Activated T-cell treated with anti-CD3 and anti-CD28 coated beads for 1 hour (primary cell): ENCODE measurements around the gene MYH6.

ENCODE experiments used
- DNase-seq: peaks from one replicate; pipeline ENCODE4 v3.0.0-alpha.2; 2020; ENCODE audit warnings: low read depth

MYH6 gene

DNA sequence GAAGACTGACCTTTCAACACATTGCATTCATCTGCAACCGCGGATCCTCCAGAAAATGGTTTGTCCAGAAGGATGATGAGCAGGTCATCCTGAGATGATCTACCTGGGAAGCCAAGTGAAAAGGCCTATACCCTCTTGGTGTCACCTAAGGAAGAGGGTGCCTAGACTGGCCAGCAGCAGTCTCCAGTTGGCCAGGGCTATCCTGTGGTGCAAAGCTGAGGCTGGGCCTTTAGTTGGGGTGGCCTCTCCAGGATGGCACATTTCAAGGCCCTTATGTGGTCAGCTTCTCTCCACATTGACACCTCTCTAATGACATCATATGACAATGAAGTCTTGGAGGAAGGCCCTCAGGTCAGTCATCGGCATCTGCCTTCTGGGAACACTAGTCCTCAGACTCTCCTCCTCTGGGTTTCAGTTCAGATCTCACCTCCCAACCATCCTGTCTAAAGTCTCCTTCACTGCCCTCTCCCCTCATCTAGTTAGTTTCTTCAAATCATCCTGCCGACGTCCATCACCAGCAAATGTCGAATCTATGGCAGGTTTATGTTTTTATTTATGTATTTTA is 52.1 kb downstream of the MYH6 start:
- DNase-seq: no peak

- no peak for DNase-seq
These were observed 53.1 kb downstream of the MYH6 start for GRCh38 chr14:23354990-23355389.

DNA sequence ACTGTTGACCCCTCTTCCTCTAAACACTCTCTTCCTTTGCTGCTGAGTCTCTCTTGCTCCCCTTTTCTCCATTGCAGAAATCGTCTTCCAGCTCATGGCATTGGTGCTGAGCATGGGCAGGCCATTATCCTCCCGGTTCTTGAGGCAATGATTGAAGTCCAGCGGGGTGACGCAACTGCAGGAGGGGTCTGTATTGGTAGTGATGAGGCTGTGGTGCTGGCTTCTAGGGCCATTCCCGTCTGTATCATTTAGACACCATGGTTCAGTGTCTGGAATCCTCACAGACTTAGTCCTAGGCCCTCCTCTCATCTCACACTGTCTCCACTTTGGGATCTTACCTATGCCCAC is 54.7 kb downstream of the MYH6 start:
- no peak for DNase-seq

DNA sequence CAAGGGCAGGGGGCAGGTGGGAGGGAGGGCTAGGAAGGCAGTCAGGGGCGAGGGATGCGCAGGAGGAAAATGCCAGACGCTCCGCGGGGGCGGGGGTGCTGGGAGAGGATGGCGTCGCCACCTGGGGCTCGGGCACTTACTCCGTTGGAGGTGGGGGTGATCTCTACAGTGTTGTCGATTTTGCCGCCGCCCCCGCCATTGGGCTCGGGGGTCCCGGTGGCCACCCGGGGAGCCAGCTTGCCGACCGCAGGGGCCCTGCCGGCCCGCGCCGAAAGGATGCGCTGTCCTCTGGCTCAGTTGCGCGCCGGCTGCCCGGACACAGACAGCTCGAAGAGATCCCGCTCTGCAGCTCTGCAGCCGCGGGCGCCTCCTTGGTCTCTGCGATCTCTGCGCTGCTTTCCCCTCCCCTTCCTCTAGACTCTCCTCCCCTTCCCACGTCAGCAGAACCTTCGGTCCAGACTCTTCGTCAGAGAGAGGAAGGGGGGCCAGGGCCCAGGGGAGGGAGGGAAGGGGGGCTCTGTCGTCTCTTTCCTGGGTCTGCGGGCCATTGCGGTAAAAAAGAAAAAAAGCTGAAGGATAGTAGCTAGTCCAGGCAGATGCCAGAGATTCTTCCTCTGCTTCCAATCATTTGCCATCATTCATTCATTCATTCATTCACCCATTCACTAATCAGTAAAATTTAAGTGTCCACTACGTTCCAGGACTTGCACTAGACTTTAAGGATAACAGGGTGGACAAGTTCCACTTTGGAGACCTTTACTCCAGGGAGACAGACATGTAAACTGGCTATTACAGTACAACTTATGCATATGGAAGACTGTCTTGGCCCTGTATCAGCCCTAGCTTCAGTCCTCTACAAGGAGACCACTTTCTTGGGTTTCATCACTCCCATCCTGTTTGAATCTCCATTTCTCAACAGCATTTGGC is 55.3 kb downstream of the MYH6 start, which contains the start of gene SLC22A17:
Gene SLC22A17 (minus strand): TSS at position 382 of the 927 bp plus-strand sequence.
- peak; percentile 34 for DNase-seq

- DNase-seq: no peak
These were observed 56.2 kb downstream of the MYH6 start for GRCh38 chr14:23351681-23352505.

DNA sequence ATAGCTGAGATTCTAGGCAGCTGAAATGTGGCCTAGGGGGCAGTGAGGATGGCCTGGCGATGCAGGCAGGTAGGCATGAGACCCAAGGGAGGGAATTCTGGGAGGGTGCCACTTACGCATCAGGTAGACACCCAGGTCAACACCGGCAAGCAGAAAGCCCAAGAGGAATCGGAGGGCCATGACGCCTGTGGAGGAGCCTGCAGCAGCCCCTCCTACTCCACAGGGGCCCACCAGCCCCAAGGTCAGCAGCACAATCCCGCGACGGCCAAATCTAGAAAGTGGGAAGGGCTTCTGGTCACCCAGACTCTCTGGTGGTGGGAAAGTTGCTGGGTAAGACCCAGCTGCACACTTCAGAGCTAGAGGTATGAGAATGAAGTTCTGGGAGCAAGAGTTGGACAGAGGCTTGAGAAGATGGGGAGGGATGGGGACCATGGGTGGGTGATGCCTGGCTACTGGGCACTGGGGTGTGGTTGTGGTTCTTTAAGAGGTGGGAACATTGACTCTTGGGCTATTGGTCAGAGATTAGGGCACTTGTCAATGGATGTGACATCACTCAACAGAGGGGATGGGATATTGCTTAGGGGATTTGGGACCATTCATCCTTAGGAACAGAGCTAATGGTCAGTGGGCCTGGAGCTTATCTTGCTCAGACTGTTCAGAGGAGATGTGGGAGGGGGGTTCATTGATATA is 58.8 kb downstream of the MYH6 start:
- DNase-seq: no peak

- no peak for DNase-seq
These were observed 59.8 kb downstream of the MYH6 start for GRCh38 chr14:23348297-23348655.

- DNase-seq: no peak
These were observed 60.4 kb downstream of the MYH6 start for GRCh38 chr14:23347406-23348296.

- DNase-seq: no peak
These were observed 61.2 kb downstream of the MYH6 start for GRCh38 chr14:23346693-23347405.

DNA sequence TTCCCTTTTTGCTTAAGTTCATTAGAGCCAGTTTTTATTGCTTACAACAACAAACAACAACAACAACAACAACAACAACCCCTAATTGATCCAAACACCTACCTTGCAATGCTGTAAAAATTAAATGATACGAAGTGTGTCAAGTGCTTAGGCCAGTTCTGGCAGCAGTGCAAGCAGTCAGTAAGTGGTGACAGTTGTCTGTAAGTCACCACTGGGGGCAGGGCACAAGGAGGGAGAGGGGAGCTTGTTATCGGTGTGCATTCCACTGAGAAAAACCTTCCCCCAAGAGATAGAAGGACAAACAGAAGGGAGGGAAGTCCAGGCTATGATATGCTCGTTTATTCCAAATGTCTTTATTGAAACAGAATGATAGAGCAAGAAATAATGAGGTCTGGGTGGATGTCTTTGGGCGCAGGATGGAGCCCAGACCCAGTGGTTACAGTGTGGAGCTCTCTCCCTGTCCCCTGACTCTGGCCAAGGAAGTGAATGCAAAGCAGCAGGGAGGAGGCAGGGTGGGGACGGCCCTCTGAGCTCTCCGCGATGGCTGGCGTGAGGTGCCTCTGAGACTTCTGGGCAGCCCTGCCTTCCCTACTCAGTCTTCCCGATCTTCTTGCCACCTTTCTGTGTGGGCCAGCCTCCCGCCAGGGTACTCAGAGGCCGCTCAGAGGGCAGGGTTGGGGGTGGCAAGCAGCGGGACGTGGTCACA is 61.9 kb downstream of the MYH6 start:
- DNase-seq: no peak

GRCh38 chr14:23344481-23344880 is 63.6 kb downstream of the MYH6 start:
- DNase-seq: no peak

DNA sequence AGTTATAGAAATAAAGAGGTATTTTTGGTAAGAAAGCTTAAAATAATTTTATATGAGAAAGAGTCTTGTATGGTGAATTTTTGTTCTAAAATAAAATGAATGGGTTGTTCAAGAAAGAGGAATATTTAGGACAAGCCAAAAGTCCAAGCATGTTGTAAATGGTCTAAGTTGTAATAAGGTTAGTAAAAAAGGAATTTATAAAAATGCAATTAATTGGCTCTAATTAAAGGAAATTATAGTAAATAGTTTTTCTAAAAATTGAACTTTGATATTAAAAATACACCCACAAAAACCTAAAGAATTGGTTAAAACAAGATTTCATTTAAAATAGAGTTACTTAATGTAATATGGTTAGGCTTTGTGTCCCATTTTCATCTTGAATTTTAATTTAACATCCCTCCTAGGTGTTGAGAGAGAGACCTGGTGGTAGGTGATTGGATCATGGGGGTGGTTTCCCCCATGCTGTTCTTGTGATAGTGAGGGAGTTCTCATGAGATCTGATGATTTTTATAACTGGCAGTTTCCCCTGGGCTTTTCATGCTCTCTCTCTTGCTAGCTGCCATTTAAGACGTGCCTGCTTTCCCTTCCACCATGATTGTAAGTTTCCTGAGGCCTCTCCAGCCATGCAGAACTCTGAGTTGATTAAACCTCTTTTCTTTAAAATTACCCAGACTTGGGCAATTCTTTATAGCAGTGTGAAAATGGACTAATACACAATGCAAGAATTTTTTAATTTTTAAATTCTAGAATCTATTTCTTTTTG is 68.4 kb downstream of the MYH6 start:
- DNase-seq: no peak

DNA sequence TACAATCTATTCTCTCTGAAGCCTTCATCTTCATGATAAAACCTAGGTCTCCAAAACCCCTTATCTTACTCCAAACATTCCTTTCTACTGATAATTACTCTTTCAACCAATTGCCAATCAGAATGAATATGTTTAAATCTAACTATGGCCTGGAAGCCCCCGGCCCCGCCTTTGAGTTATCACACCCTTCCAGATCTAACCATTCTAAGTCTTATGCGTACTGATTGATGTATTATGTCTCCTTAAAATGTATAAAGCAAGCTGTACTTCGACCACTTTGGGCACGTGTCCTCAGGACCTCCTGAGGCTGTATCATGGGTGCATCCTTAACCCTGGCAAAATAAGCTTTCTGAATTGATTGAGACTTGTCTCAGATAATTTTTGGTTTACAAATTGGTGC is 72.5 kb downstream of the MYH6 start:
- no peak for DNase-seq
